GM18867 (cell line): ENCODE results near the gene IGFBPL1.
"Not testable (repeated sequence)": the region's sequence is repeated elsewhere in the genome, so short reads cannot be mapped to it uniquely, and the experiment has no call there.

Source experiments
- ATAC-seq: cut with Tn5 transposase; IDR thresholded peaks from one replicate; pipeline ENCODE4 v1.9.1; 2021; ENCODE audit warnings: mild to moderate bottlenecking, moderate library complexity; ENCODE audit not compliant: unreplicated experiment

Gene IGFBPL1

GRCh38 chr9:38380872-38381534 is 43.3 kb downstream of the IGFBPL1 start:
- ATAC-seq, result no peak

- no peak for ATAC-seq
Measured at GRCh38 chr9:38380230-38380871, 43.9 kb downstream of the IGFBPL1 start.

GRCh38 chr9:38377336-38378083 is 46.7 kb downstream of the IGFBPL1 start:
- not testable (repeated sequence) for ATAC-seq

- no peak for ATAC-seq
Measured at GRCh38 chr9:38376021-38376670, 48.1 kb downstream of the IGFBPL1 start.

- no peak for ATAC-seq
Measured at GRCh38 chr9:38375572-38375963, 48.7 kb downstream of the IGFBPL1 start.

GRCh38 chr9:38374847-38375571 is 49.2 kb downstream of the IGFBPL1 start:
- ATAC-seq, result no peak

GRCh38 chr9:38373679-38374078 is 50.6 kb downstream of the IGFBPL1 start:
- peak; percentile 49 for ATAC-seq

GRCh38 chr9:38372762-38373619 is 51.3 kb downstream of the IGFBPL1 start:
- no peak for ATAC-seq

- peak; percentile 90 for ATAC-seq
Measured at GRCh38 chr9:38371495-38371894, 52.8 kb downstream of the IGFBPL1 start.

GRCh38 chr9:38370176-38370575 is 54.1 kb downstream of the IGFBPL1 start:
- no peak for ATAC-seq

- no peak for ATAC-seq
Measured at GRCh38 chr9:38368731-38369130, 55.5 kb downstream of the IGFBPL1 start.

GRCh38 chr9:38367898-38368297 is 56.4 kb downstream of the IGFBPL1 start:
- ATAC-seq, result no peak

- ATAC-seq, result no peak
Measured at GRCh38 chr9:38363589-38363925, 60.7 kb downstream of the IGFBPL1 start.

GRCh38 chr9:38362852-38363588 is 61.2 kb downstream of the IGFBPL1 start:
- peak; percentile 68 for ATAC-seq

- no peak for ATAC-seq
Measured at GRCh38 chr9:38361473-38361850, 62.8 kb downstream of the IGFBPL1 start.

- no peak for ATAC-seq
Measured at GRCh38 chr9:38360839-38361472, 63.3 kb downstream of the IGFBPL1 start.

- no peak for ATAC-seq
Measured at GRCh38 chr9:38359689-38360385, 64.4 kb downstream of the IGFBPL1 start.

- ATAC-seq, result no peak
Measured at GRCh38 chr9:38359297-38359653, 65.0 kb downstream of the IGFBPL1 start.
